ENCODE data around the gene CFAP70. TPM values are rescaled to one million over a fixed set of nuclear protein-coding genes. Genes with fewer than 3 reads are reported as not detected.

The CFAP70 gene
- total RNA-seq, 1 experiment from 2014 or later: 2.9 TPM

DNA sequence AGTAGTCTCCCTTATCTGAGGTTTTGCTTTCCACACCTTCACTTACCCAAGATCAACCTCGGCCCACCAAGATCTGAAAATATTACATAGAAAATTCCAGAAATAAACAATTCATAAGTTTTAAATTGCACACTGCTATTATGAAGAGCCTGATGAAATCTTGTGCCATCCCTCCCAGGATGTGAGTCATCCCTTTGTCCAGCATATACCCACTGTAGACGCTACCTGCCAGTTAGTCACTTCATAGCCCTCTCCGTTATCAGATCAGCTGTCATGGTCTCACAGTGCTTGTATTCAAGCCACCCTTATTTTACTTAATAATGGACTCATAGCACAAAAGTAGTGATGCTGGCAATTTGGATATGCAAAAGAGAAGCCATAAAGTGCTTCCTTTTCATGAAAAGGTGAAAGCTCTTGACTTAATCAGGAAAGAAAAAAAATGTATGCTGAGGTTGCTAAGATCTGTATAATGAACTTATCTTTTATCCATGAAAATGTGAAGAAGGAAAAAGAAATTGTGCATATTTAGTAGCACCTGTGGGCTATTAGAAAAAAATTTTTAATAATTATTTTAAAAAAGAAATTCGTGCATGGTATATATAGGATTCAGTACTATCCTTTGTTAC lies 96.4 kb downstream of the CFAP70 start:
- Histone ChIP-seq H2AFZ (ENCODE audit: low read depth, low read length, poor library complexity, severe bottlenecking) (peak overlapping the region; percentile 40), H3K4me3 (replicated peaks in 1 of 2; ENCODE audit: low read depth in 1 of 2, low read length in 2 of 2) (no peak overlapping the region; a peak in 1 of 4 replicates), H3K27me3 (ENCODE audit: insufficient read depth, low read length) (no peaks in the 10 kb centered on the region), H4K20me1 (ENCODE audit: insufficient read depth) (no peaks in the 10 kb centered on the region), H3K9me2 (ENCODE audit: insufficient read depth) (no peaks in the 10 kb centered on the region), H3K27ac (ENCODE audit: low read depth, low read length) (no peak overlapping the region), H3K9me3 (ENCODE audit: control insufficient read depth in 1 of 2, insufficient read depth in 1 of 2, low read depth in 1 of 2, low read length in 2 of 2) (no peaks in the 10 kb centered on the region), H3K36me3 (ENCODE audit: control insufficient read depth in 1 of 2, insufficient read depth in 2 of 2, low read length in 2 of 2) (no peaks in the 10 kb centered on the region), H3K79me2 (ENCODE audit: insufficient read depth, low read length) (no peaks in the 10 kb centered on the region), H3K4me2 (ENCODE audit: low read length) (peak overlapping the region; percentile 69), H3K9ac (ENCODE audit: low read length) (no peak overlapping the region), H3K4me1 (ENCODE audit: control insufficient read depth in 1 of 2, insufficient read depth in 2 of 2, low read length in 2 of 2) (peaks cover 13 to 25% of the 10 kb centered on the region in 2 experiments)
- ATAC-seq (peak; percentile 95), DNase-seq (ENCODE audit: low read depth, low spot score) (peak; percentile 89)
- TF ChIP-seq, protein P1, sequence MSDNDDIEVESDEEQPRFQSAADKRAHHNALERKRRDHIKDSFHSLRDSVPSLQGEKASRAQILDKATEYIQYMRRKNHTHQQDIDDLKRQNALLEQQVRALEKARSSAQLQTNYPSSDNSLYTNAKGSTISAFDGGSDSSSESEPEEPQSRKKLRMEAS (IDR thresholded peaks at IDR 0.05): no peak; the same call in 1 of the 2 replicates
- TF ChIP-seq, protein P2, sequence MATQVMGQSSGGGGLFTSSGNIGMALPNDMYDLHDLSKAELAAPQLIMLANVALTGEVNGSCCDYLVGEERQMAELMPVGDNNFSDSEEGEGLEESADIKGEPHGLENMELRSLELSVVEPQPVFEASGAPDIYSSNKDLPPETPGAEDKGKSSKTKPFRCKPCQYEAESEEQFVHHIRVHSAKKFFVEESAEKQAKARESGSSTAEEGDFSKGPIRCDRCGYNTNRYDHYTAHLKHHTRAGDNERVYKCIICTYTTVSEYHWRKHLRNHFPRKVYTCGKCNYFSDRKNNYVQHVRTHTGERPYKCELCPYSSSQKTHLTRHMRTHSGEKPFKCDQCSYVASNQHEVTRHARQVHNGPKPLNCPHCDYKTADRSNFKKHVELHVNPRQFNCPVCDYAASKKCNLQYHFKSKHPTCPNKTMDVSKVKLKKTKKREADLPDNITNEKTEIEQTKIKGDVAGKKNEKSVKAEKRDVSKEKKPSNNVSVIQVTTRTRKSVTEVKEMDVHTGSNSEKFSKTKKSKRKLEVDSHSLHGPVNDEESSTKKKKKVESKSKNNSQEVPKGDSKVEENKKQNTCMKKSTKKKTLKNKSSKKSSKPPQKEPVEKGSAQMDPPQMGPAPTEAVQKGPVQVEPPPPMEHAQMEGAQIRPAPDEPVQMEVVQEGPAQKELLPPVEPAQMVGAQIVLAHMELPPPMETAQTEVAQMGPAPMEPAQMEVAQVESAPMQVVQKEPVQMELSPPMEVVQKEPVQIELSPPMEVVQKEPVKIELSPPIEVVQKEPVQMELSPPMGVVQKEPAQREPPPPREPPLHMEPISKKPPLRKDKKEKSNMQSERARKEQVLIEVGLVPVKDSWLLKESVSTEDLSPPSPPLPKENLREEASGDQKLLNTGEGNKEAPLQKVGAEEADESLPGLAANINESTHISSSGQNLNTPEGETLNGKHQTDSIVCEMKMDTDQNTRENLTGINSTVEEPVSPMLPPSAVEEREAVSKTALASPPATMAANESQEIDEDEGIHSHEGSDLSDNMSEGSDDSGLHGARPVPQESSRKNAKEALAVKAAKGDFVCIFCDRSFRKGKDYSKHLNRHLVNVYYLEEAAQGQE (IDR thresholded peaks at IDR 0.05; ENCODE audit: low read depth): no peak
- TF ChIP-seq CBX3 (IDR thresholded peaks at IDR 0.05; ENCODE audit: low read depth) (peak; percentile 60), TCF7L2 (IDR thresholded peaks at IDR 0.05; ENCODE audit: borderline replicate concordance, extremely low read depth, insufficient read depth, insufficient read length) (peak; percentile 51), FOSL1 (IDR thresholded peaks at IDR 0.05; ENCODE audit: low read depth) (peak; percentile 89), YY1 (IDR thresholded peaks at IDR 0.05; ENCODE audit: extremely low read depth, insufficient replicate concordance, low read depth, low read length) (no peak), SRF (IDR thresholded peaks at IDR 0.05; ENCODE audit: low read depth) (no peak), ZFX (IDR thresholded peaks at IDR 0.05) (no peak), ZNF274 (IDR thresholded peaks at IDR 0.05; ENCODE audit: low read depth, low read length) (no peak), POLR2AphosphoS5 (IDR thresholded peaks at IDR 0.05; ENCODE audit: low read depth, low read length) (peak; percentile 82), JUND (IDR thresholded peaks at IDR 0.05) (peak; percentile 93), SIN3A (IDR thresholded peaks at IDR 0.05; ENCODE audit: low read depth) (peak; percentile 75), EGR1 (IDR thresholded peaks at IDR 0.05; ENCODE audit: low read depth) (no peak), SP1 (IDR thresholded peaks at IDR 0.05; ENCODE audit: low read depth) (peak; percentile 77), CEBPB (IDR thresholded peaks at IDR 0.05; ENCODE audit: low read depth) (peak; percentile 96)
- TF ChIP-seq, protein P3, sequence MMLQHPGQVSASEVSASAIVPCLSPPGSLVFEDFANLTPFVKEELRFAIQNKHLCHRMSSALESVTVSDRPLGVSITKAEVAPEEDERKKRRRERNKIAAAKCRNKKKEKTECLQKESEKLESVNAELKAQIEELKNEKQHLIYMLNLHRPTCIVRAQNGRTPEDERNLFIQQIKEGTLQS (IDR thresholded peaks at IDR 0.05): 0 out of 2 replicates have a peak, but pooled peaks have one; percentile 49
- TF ChIP-seq, protein P4, sequence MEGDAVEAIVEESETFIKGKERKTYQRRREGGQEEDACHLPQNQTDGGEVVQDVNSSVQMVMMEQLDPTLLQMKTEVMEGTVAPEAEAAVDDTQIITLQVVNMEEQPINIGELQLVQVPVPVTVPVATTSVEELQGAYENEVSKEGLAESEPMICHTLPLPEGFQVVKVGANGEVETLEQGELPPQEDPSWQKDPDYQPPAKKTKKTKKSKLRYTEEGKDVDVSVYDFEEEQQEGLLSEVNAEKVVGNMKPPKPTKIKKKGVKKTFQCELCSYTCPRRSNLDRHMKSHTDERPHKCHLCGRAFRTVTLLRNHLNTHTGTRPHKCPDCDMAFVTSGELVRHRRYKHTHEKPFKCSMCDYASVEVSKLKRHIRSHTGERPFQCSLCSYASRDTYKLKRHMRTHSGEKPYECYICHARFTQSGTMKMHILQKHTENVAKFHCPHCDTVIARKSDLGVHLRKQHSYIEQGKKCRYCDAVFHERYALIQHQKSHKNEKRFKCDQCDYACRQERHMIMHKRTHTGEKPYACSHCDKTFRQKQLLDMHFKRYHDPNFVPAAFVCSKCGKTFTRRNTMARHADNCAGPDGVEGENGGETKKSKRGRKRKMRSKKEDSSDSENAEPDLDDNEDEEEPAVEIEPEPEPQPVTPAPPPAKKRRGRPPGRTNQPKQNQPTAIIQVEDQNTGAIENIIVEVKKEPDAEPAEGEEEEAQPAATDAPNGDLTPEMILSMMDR (IDR thresholded peaks at IDR 0.05 in 2 of 3, conservative IDR thresholded peaks at IDR 0.05 in 1 of 3; ENCODE audit: borderline replicate concordance in 1 of 3, insufficient read depth in 1 of 3, low read depth in 2 of 3, low read length in 2 of 3): no peak
- TF ChIP-seq, protein P5, sequence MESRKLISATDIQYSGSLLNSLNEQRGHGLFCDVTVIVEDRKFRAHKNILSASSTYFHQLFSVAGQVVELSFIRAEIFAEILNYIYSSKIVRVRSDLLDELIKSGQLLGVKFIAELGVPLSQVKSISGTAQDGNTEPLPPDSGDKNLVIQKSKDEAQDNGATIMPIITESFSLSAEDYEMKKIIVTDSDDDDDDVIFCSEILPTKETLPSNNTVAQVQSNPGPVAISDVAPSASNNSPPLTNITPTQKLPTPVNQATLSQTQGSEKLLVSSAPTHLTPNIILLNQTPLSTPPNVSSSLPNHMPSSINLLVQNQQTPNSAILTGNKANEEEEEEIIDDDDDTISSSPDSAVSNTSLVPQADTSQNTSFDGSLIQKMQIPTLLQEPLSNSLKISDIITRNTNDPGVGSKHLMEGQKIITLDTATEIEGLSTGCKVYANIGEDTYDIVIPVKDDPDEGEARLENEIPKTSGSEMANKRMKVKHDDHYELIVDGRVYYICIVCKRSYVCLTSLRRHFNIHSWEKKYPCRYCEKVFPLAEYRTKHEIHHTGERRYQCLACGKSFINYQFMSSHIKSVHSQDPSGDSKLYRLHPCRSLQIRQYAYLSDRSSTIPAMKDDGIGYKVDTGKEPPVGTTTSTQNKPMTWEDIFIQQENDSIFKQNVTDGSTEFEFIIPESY (IDR thresholded peaks at IDR 0.05; ENCODE audit: extremely low read depth, insufficient replicate concordance, low read length): no peak
- CTCF ChIA-PET: interaction anchor here (1.2 kb wide), 1 partner anchor 14 kb away, joined by 4 read pairs; no protein-coding TSS in a partner anchor
- intact Hi-C loops (cut with micrococcal nuclease): loop anchor here (5.0 to 10.0 kb wide), 3 partner anchors 133 to 380 kb away; partner anchors contain the start of genes MYOZ1 and PPP3CB
- RAD21 ChIA-PET (ENCODE audit: low non-redundant PET in 1 of 2, low total read pairs in 2 of 2, uncharacterized antibody in 2 of 2, unreplicated experiment in 2 of 2): no interaction called here
- POLR2A ChIA-PET: interaction anchor here (1.7 to 2.5 kb wide), 2 partner anchors 10 to 15 kb away, joined by 13 to 14 read pairs; partner anchors contain the start of genes DNAJC9 and MRPS16
- BruUV-seq (replicated peaks): TSS peak; percentile 97
